ENCODE measurements around the gene SBNO1. TPM values are rescaled to one million over a fixed set of nuclear protein-coding genes. Genes with fewer than 3 reads are reported as not detected.
"Not testable (repeated sequence)": the region's sequence is repeated elsewhere in the genome, so short reads cannot be mapped to it uniquely, and the experiment has no call there.

Gene SBNO1
- total RNA-seq, result 43.2 TPM

GRCh38 chr12:123364532-123365024 is at the start of gene SBNO1:
TSS of gene SBNO1 (minus strand) at chr12:123364847. CDS start at chr12:123350441, 14,406 bp downstream.
- DNase-seq (ENCODE audit: low spot score in 2 of 2) (peak; percentile 91 to 95), FAIRE-seq (no peak)

- no peak for FAIRE-seq
- no peak for DNase-seq (ENCODE audit: low spot score in 2 of 2)
Measured at GRCh38 chr12:123410041-123410412, 45.4 kb upstream of the SBNO1 start.

GRCh38 chr12:123409284-123410040 is 44.8 kb upstream of the SBNO1 start:
- not testable (repeated sequence) for DNase-seq (ENCODE audit: low spot score in 2 of 2); FAIRE-seq

GRCh38 chr12:123408619-123409018 is 44.0 kb upstream of the SBNO1 start:
- FAIRE-seq; DNase-seq (ENCODE audit: low spot score in 2 of 2): not testable (repeated sequence)

- not testable (repeated sequence) for DNase-seq (ENCODE audit: low spot score in 2 of 2); FAIRE-seq
Measured at GRCh38 chr12:123407934-123408333, 43.3 kb upstream of the SBNO1 start.

GRCh38 chr12:123407269-123407668 is 42.6 kb upstream of the SBNO1 start:
- not testable (repeated sequence) for DNase-seq (ENCODE audit: low spot score in 2 of 2); FAIRE-seq

- DNase-seq (ENCODE audit: low spot score in 2 of 2) (no peak), FAIRE-seq (no peak)
Measured at GRCh38 chr12:123404581-123404980, 39.9 kb upstream of the SBNO1 start.

- FAIRE-seq (no peak), DNase-seq (ENCODE audit: low spot score in 2 of 2) (no peak)
Measured at GRCh38 chr12:123401753-123402683, 37.4 kb upstream of the SBNO1 start.

- FAIRE-seq, result no peak
- no peak for DNase-seq (ENCODE audit: low spot score in 2 of 2)
Measured at GRCh38 chr12:123399255-123399617, 34.6 kb upstream of the SBNO1 start.

- FAIRE-seq, result no peak
- DNase-seq (ENCODE audit: low spot score in 2 of 2), result peak in 1 of 2 donors; percentile 65
Measured at GRCh38 chr12:123398550-123399254, 34.1 kb upstream of the SBNO1 start.

- DNase-seq (ENCODE audit: low spot score in 2 of 2) (no peak), FAIRE-seq (no peak)
Measured at GRCh38 chr12:123398177-123398549, 33.5 kb upstream of the SBNO1 start.

GRCh38 chr12:123397400-123397799 is 32.8 kb upstream of the SBNO1 start:
- FAIRE-seq (no peak), DNase-seq (ENCODE audit: low spot score in 2 of 2) (no peak)

- DNase-seq (ENCODE audit: low spot score in 2 of 2), result no peak
Measured at GRCh38 chr12:123396954-123397353, 32.3 kb upstream of the SBNO1 start.

GRCh38 chr12:123396543-123396942 is 31.9 kb upstream of the SBNO1 start:
- no peak for FAIRE-seq

More at GRCh38 chr12:123396954-123397353, 32.3 kb upstream of the SBNO1 start:
- no peak for FAIRE-seq

GRCh38 chr12:123395236-123395635 is 30.6 kb upstream of the SBNO1 start:
- FAIRE-seq (no peak), DNase-seq (ENCODE audit: low spot score in 2 of 2) (no peak)

More at GRCh38 chr12:123396543-123396942, 31.9 kb upstream of the SBNO1 start:
- no peak for DNase-seq (ENCODE audit: low spot score in 2 of 2)

- DNase-seq (ENCODE audit: low spot score in 2 of 2), result no peak
Measured at GRCh38 chr12:123393747-123394146, 29.1 kb upstream of the SBNO1 start.

GRCh38 chr12:123391546-123392343 is 27.1 kb upstream of the SBNO1 start:
- DNase-seq (ENCODE audit: low spot score in 2 of 2) (peak in 1 of 2 donors; percentile 52), FAIRE-seq (no peak)

More at GRCh38 chr12:123393747-123394146, 29.1 kb upstream of the SBNO1 start:
- FAIRE-seq, result no peak

- FAIRE-seq (no peak), DNase-seq (ENCODE audit: low spot score in 2 of 2) (no peak)
Measured at GRCh38 chr12:123390498-123391426, 26.1 kb upstream of the SBNO1 start.

All from frontal cortex (tissue), 4 donors.